RCC 7860 (cell line): Measurements from ENCODE around the gene RAB23.

Experiments
- DNase-seq: peaks from one replicate; pipeline ENCODE4 v3.0.0-alpha.2; 2015; ENCODE audit warnings: low spot score
- FAIRE-seq: peaks from 2 replicates; lab custom pipeline; 2012; peaks lifted over from hg19 to GRCh38; lab: Jason Lieb, UNC

RAB23 gene

GRCh38 chr6:57221936-57222742, at the start of gene RAB23:
Gene RAB23, minus strand, starts transcription at chr6:57222307. Its CDS starts 11,927 bp downstream, at chr6:57210380.
- peak; percentile 67 for DNase-seq
- no peak for FAIRE-seq

GRCh38 chr6:57268294-57268640, 46.2 kb upstream of the RAB23 start:
- FAIRE-seq, result no peak
- no peak for DNase-seq

- FAIRE-seq (peak; percentile 86), DNase-seq (peak; percentile 88)
Observed at GRCh38 chr6:57267586-57268293, 45.6 kb upstream of the RAB23 start.

GRCh38 chr6:57265755-57266221, 43.7 kb upstream of the RAB23 start:
- FAIRE-seq (no peak), DNase-seq (no peak)

- DNase-seq (no peak), FAIRE-seq (no peak)
Observed at GRCh38 chr6:57263739-57264138, 41.6 kb upstream of the RAB23 start.

GRCh38 chr6:57262901-57263694, 41.0 kb upstream of the RAB23 start:
- DNase-seq, result no peak
- FAIRE-seq, result no peak

- DNase-seq (no peak), FAIRE-seq (no peak)
Observed at GRCh38 chr6:57262488-57262887, 40.4 kb upstream of the RAB23 start.

GRCh38 chr6:57261926-57262325, 39.8 kb upstream of the RAB23 start:
- DNase-seq, result no peak

GRCh38 chr6:57259064-57259463, 37.0 kb upstream of the RAB23 start:
- DNase-seq (no peak), FAIRE-seq (no peak)

More at GRCh38 chr6:57261926-57262325, 39.8 kb upstream of the RAB23 start:
- FAIRE-seq, result no peak

- DNase-seq, result no peak
- FAIRE-seq, result no peak
Observed at GRCh38 chr6:57257911-57258541, 35.9 kb upstream of the RAB23 start.

GRCh38 chr6:57256541-57256940, 34.4 kb upstream of the RAB23 start:
- FAIRE-seq (no peak), DNase-seq (no peak)

GRCh38 chr6:57255451-57256169, 33.5 kb upstream of the RAB23 start:
- no peak for FAIRE-seq
- DNase-seq, result no peak

- no peak for FAIRE-seq
Observed at GRCh38 chr6:57254055-57254717, 32.1 kb upstream of the RAB23 start.

GRCh38 chr6:57252975-57253374, 30.9 kb upstream of the RAB23 start:
- DNase-seq (no peak), FAIRE-seq (no peak)

More at GRCh38 chr6:57254055-57254717, 32.1 kb upstream of the RAB23 start:
- DNase-seq, result no peak

- FAIRE-seq (no peak), DNase-seq (no peak)
Observed at GRCh38 chr6:57252137-57252536, 30.0 kb upstream of the RAB23 start.

GRCh38 chr6:57250348-57250747, 28.2 kb upstream of the RAB23 start:
- DNase-seq, result no peak
- FAIRE-seq, result no peak

GRCh38 chr6:57248311-57248895, 26.3 kb upstream of the RAB23 start:
- no peak for FAIRE-seq

GRCh38 chr6:57247603-57248002, 25.5 kb upstream of the RAB23 start:
- no peak for DNase-seq

More at GRCh38 chr6:57248311-57248895, 26.3 kb upstream of the RAB23 start:
- no peak for DNase-seq

GRCh38 chr6:57246307-57246706, 24.2 kb upstream of the RAB23 start:
- FAIRE-seq, result no peak

More at GRCh38 chr6:57247603-57248002, 25.5 kb upstream of the RAB23 start:
- FAIRE-seq, result no peak

More at GRCh38 chr6:57246307-57246706, 24.2 kb upstream of the RAB23 start:
- DNase-seq, result no peak
